GM19043 (cell line): ENCODE results near the gene SP100.

ENCODE experiments used
- ATAC-seq: cut with Tn5 transposase; IDR thresholded peaks from one replicate; pipeline ENCODE4 v1.9.1; 2021; ENCODE audit warnings: low read depth; ENCODE audit not compliant: unreplicated experiment

The SP100 gene

DNA sequence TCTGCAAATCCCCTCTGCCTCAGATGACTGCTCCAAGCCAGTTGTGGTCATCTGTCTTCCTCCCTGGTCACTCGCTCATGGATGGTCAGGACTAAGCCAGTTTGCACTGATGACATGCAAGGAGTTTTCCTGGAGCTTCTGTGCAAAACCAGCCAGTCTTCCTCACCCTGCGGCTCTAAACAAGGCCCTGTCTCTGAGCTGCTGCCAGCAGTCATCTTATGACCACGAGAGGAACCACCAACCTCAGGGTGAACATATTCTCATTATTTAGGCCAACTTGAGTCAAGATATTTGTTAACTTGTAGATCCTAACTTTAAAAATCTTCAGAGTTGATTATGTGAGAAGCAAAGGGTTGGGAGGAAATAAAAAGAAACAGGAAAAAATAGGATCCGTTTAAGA, 176.8 kb downstream of the SP100 start:
- no peak for ATAC-seq
